Type B pancreatic cell (in vitro differentiated cells): ENCODE data around the gene PKM. TPM values are rescaled to one million over a fixed set of nuclear protein-coding genes. Genes with fewer than 3 reads are reported as not detected.
"Not testable (repeated sequence)": the region's sequence is repeated elsewhere in the genome, so short reads cannot be mapped to it uniquely, and the experiment has no call there.

ENCODE experiments used
- DNase-seq: peaks from one replicate; pipeline ENCODE4 v3.0.0; 2021; ENCODE audit warnings: mixed read lengths; ENCODE audit not compliant: unreplicated experiment; ENCODE audit errors: extremely low spot score
- H3K27ac Mint-ChIP-seq: 2 replicates; pipeline ENCODE4 v1.8.0; 2021; ENCODE audit warnings: mild to moderate bottlenecking, mixed read lengths
- H3K27me3 Mint-ChIP-seq: 2 replicates; pipeline ENCODE4 v1.8.0; 2021; ENCODE audit warnings: mixed read lengths
- H3K36me3 Mint-ChIP-seq: 2 replicates; pipeline ENCODE4 v1.8.0; 2021; ENCODE audit warnings: mixed read lengths
- H3K4me1 Mint-ChIP-seq: one replicate; pipeline ENCODE4 v1.8.0; 2021; ENCODE audit warnings: mixed read lengths; ENCODE audit not compliant: unreplicated experiment
- H3K4me3 Mint-ChIP-seq: 2 replicates; pipeline ENCODE4 v1.8.0; 2021; ENCODE audit warnings: mild to moderate bottlenecking, mixed read lengths
- H3K9me3 Mint-ChIP-seq: 2 replicates; pipeline ENCODE4 v1.8.0; 2021; ENCODE audit warnings: mixed read lengths
- total RNA-seq: library from RNA; stranded (reverse); gene quantifications from 2 replicates; pipeline ENCODE4 v1.2.1, GENCODE V29; 2021; ENCODE audit warnings: low replicate concordance
- TF ChIP-seq, protein P1 (sequence below): fragments of 200-600 bp; sonication (generic); conservative IDR thresholded peaks from 2 replicates; pipeline ENCODE4 v1.5.0; 2021; ENCODE audit warnings: antibody characterized with exemption, mild to moderate bottlenecking

PKM gene
- total RNA-seq, 1 donor from 2014 or later: 663 TPM

GRCh38 chr15:72173864-72174550, 57.0 kb downstream of the PKM start:
- TF ChIP-seq, protein P1, sequence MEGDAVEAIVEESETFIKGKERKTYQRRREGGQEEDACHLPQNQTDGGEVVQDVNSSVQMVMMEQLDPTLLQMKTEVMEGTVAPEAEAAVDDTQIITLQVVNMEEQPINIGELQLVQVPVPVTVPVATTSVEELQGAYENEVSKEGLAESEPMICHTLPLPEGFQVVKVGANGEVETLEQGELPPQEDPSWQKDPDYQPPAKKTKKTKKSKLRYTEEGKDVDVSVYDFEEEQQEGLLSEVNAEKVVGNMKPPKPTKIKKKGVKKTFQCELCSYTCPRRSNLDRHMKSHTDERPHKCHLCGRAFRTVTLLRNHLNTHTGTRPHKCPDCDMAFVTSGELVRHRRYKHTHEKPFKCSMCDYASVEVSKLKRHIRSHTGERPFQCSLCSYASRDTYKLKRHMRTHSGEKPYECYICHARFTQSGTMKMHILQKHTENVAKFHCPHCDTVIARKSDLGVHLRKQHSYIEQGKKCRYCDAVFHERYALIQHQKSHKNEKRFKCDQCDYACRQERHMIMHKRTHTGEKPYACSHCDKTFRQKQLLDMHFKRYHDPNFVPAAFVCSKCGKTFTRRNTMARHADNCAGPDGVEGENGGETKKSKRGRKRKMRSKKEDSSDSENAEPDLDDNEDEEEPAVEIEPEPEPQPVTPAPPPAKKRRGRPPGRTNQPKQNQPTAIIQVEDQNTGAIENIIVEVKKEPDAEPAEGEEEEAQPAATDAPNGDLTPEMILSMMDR: no peak
- H3K36me3 Mint-ChIP-seq: no peaks in the 10 kb centered on the region
- no peak for DNase-seq
- H3K9me3 Mint-ChIP-seq: no peaks in the 10 kb centered on the region
- no peak overlapping the region for H3K4me3 Mint-ChIP-seq
- no peak overlapping the region for H3K27ac Mint-ChIP-seq
- H3K4me1 Mint-ChIP-seq: peaks cover 14% of the 10 kb centered on the region
- H3K27me3 Mint-ChIP-seq: peaks cover 4% of the 10 kb centered on the region

- H3K9me3 Mint-ChIP-seq: no peaks in the 10 kb centered on the region
- no peak overlapping the region for H3K27ac Mint-ChIP-seq
- H3K4me1 Mint-ChIP-seq: peaks cover 17% of the 10 kb centered on the region
- no peak for DNase-seq
- H3K4me3 Mint-ChIP-seq: no peak overlapping the region
- H3K36me3 Mint-ChIP-seq: no peaks in the 10 kb centered on the region
- TF ChIP-seq, protein P1: no peak
- peaks cover 4% of the 10 kb centered on the region for H3K27me3 Mint-ChIP-seq
These were observed 57.6 kb downstream of the PKM start for GRCh38 chr15:72173401-72173800.

DNA sequence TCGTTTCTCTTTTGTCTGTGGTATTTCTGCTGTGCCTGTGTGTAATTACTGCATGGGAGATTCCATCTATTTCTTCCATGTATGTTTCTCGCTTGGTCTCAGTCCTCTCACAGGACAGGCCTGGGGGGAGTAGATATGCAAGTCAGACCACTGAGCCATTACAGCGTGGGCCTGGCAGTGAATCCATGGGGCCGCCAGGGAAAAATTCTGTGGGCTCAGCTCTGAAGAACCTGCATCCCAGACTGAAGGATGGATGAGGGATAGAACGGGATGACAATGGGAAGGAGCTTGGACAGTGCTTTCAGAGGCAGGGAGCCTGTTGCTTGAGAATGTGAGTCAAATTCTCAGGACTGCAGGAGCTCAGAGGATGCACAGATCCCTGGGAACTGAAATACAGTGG, 58.2 kb downstream of the PKM start:
- Mint-ChIP-seq H3K27ac (no peak overlapping the region), H3K27me3 (peaks cover 4% of the 10 kb centered on the region), H3K4me3 (no peak overlapping the region), H3K9me3 (no peaks in the 10 kb centered on the region), H3K4me1 (peaks cover 22% of the 10 kb centered on the region), H3K36me3 (no peaks in the 10 kb centered on the region)
- no peak for DNase-seq
- TF ChIP-seq, protein P1: no peak

- not testable (repeated sequence) for H3K27me3 Mint-ChIP-seq, H3K9me3 Mint-ChIP-seq, DNase-seq, H3K4me3 Mint-ChIP-seq, H3K36me3 Mint-ChIP-seq, H3K27ac Mint-ChIP-seq
- H3K4me1 Mint-ChIP-seq: peaks cover 18% of the 10 kb centered on the region
These were observed 59.0 kb downstream of the PKM start for GRCh38 chr15:72171978-72172377.

GRCh38 chr15:72170691-72171090, 60.3 kb downstream of the PKM start:
- DNase-seq: no peak
- Mint-ChIP-seq H3K4me3 (no peak overlapping the region), H3K36me3 (no peaks in the 10 kb centered on the region), H3K27ac (peak overlapping the region; percentile 77), H3K27me3 (peaks cover 4% of the 10 kb centered on the region), H3K4me1 (peaks cover 18% of the 10 kb centered on the region), H3K9me3 (no peaks in the 10 kb centered on the region)
- TF ChIP-seq, protein P1: no peak

GRCh38 chr15:72169921-72170611, 60.9 kb downstream of the PKM start:
- Mint-ChIP-seq H3K9me3 (no peaks in the 10 kb centered on the region), H3K4me1 (peaks cover 12% of the 10 kb centered on the region), H3K4me3 (peak overlapping the region; percentile 20), H3K27ac (peak overlapping the region; percentile 77), H3K27me3 (no peaks in the 10 kb centered on the region), H3K36me3 (no peaks in the 10 kb centered on the region)
- TF ChIP-seq, protein P1: no peak
- DNase-seq: no peak
